Osteocyte (in vitro differentiated cells): ENCODE data around the gene CD59. TPM values are rescaled to one million over a fixed set of nuclear protein-coding genes. Genes with fewer than 3 reads are reported as not detected.
"Not testable (repeated sequence)": the region's sequence is repeated elsewhere in the genome, so short reads cannot be mapped to it uniquely, and the experiment has no call there.

Source experiments
- DNase-seq: peaks from one replicate; pipeline ENCODE4 v3.0.0; 2021; ENCODE audit warnings: mixed read lengths; ENCODE audit not compliant: unreplicated experiment; ENCODE audit errors: extremely low spot score
- H3K27ac Mint-ChIP-seq: one replicate; pipeline ENCODE4 v1.8.0; 2021; ENCODE audit warnings: mild to moderate bottlenecking, mixed read lengths; ENCODE audit not compliant: unreplicated experiment
- H3K27me3 Mint-ChIP-seq: one replicate; pipeline ENCODE4 v1.8.0; 2021; ENCODE audit warnings: mixed read lengths; ENCODE audit not compliant: unreplicated experiment
- H3K36me3 Mint-ChIP-seq: one replicate; pipeline ENCODE4 v1.8.0; 2021; ENCODE audit warnings: mixed read lengths; ENCODE audit not compliant: unreplicated experiment
- H3K4me1 Mint-ChIP-seq: one replicate; pipeline ENCODE4 v1.8.0; 2021; ENCODE audit warnings: mixed read lengths; ENCODE audit not compliant: unreplicated experiment
- H3K4me3 Mint-ChIP-seq: one replicate; pipeline ENCODE4 v1.8.0; 2021; ENCODE audit warnings: mild to moderate bottlenecking, moderate library complexity, mixed read lengths; ENCODE audit not compliant: unreplicated experiment
- H3K9me3 Mint-ChIP-seq: one replicate; pipeline ENCODE4 v1.8.0; 2021; ENCODE audit warnings: mixed read lengths; ENCODE audit not compliant: unreplicated experiment
- CTCF ChIP-seq: fragments of 200-600 bp; sonication (generic); IDR thresholded peaks from 2 replicates; pipeline ENCODE4 v1.5.0; 2021; ENCODE audit warnings: antibody characterized with exemption, mild to moderate bottlenecking, moderate library complexity
- total RNA-seq: library from RNA; stranded (reverse); gene quantifications from 2 replicates; pipeline ENCODE4 v1.2.1, GENCODE V29; 2021

CD59 gene
- total RNA-seq, 1 donor from 2014 or later, result 857 TPM

- no peak overlapping the region for H3K27ac Mint-ChIP-seq
- peak overlapping the region; percentile 26 for H3K4me3 Mint-ChIP-seq
- H3K27me3 Mint-ChIP-seq, result no peaks in the 10 kb centered on the region
- H3K4me1 Mint-ChIP-seq, result peaks cover 82% of the 10 kb centered on the region
- H3K36me3 Mint-ChIP-seq, result peaks cover 29% of the 10 kb centered on the region
- TF ChIP-seq CTCF, result no peak
- H3K9me3 Mint-ChIP-seq, result no peaks in the 10 kb centered on the region
- DNase-seq, result no peak
Measured at GRCh38 chr11:33730716-33731115, 5.5 kb downstream of the CD59 start.

GRCh38 chr11:33729072-33729664 is 7.1 kb downstream of the CD59 start:
- Mint-ChIP-seq H3K4me1 (peaks cover 90% of the 10 kb centered on the region), H3K4me3 (peak overlapping the region; percentile 46), H3K27ac (peak overlapping the region; percentile 29), H3K36me3 (peaks cover 29% of the 10 kb centered on the region)
- H3K9me3 Mint-ChIP-seq, H3K27me3 Mint-ChIP-seq, DNase-seq: not testable (repeated sequence)

GRCh38 chr11:33727539-33727938 is 8.7 kb downstream of the CD59 start:
- Mint-ChIP-seq H3K36me3 (peaks cover 22% of the 10 kb centered on the region), H3K4me1 (peaks cover 93% of the 10 kb centered on the region), H3K27ac (peak overlapping the region; percentile 31)
- not testable (repeated sequence) for DNase-seq, H3K4me3 Mint-ChIP-seq, H3K27me3 Mint-ChIP-seq, H3K9me3 Mint-ChIP-seq

- no peaks in the 10 kb centered on the region for H3K9me3 Mint-ChIP-seq
- H3K27ac Mint-ChIP-seq, result peak overlapping the region; percentile 92
- peaks cover 23% of the 10 kb centered on the region for H3K36me3 Mint-ChIP-seq
- no peak for DNase-seq
- H3K4me1 Mint-ChIP-seq, result peaks cover 94% of the 10 kb centered on the region
- no peaks in the 10 kb centered on the region for H3K27me3 Mint-ChIP-seq
- no peak for TF ChIP-seq CTCF
- no peak overlapping the region for H3K4me3 Mint-ChIP-seq
Measured at GRCh38 chr11:33725496-33725895, 10.7 kb downstream of the CD59 start.

- Mint-ChIP-seq H3K27me3 (no peaks in the 10 kb centered on the region), H3K4me3 (peak overlapping the region; percentile 24), H3K36me3 (peaks cover 30% of the 10 kb centered on the region), H3K4me1 (peaks cover 92% of the 10 kb centered on the region), H3K27ac (peak overlapping the region; percentile 92), H3K9me3 (no peaks in the 10 kb centered on the region)
- no peak for DNase-seq
- TF ChIP-seq CTCF, result no peak
Measured at GRCh38 chr11:33724644-33725035, 11.6 kb downstream of the CD59 start.

- no peak for DNase-seq
- H3K36me3 Mint-ChIP-seq, result peaks cover 34% of the 10 kb centered on the region
- H3K27ac Mint-ChIP-seq, result peak overlapping the region; percentile 92
- H3K4me3 Mint-ChIP-seq, result peak overlapping the region; percentile 40
- H3K27me3 Mint-ChIP-seq, result no peaks in the 10 kb centered on the region
- H3K9me3 Mint-ChIP-seq, result no peaks in the 10 kb centered on the region
- TF ChIP-seq CTCF, result no peak
- peaks cover 84% of the 10 kb centered on the region for H3K4me1 Mint-ChIP-seq
Measured at GRCh38 chr11:33723238-33723881, 12.9 kb downstream of the CD59 start.
